Measurements from ENCODE around the gene LAMB2. TPM values are rescaled to one million over a fixed set of nuclear protein-coding genes. Genes with fewer than 3 reads are reported as not detected.

The LAMB2 gene
- total and polyA plus RNA-seq, 10 of the 15 experiments (the other 5 are each of a cell fraction or from before 2014, with no cell fraction given): 0.13 to 3.2 (median 0.64) TPM; not detected in 3

GRCh38 chr3:49092938-49093852, 39.7 kb downstream of the LAMB2 start (continued):
- 0 out of 2 replicates have a peak, but pooled peaks have one; percentile 64 for TF ChIP-seq BACH1 (IDR thresholded peaks at IDR 0.05; ENCODE audit: borderline replicate concordance)
- no peak for TF ChIP-seq NFXL1 (IDR thresholded peaks at IDR 0.05; ENCODE audit: borderline replicate concordance)
- no peak for TF ChIP-seq SMARCA5 (IDR thresholded peaks at IDR 0.05)
- TF ChIP-seq ZNF687 (IDR thresholded peaks at IDR 0.05): no peak
- peak; percentile 64; the same call in 1 of the 2 replicates for TF ChIP-seq NBN (IDR thresholded peaks at IDR 0.05)

- CTCF ChIA-PET: interaction anchor here (1.2 to 2.3 kb wide), 2 partner anchors 13 to 645 kb away, joined by 4 to 6 read pairs; partner anchors contain the start of gene QRICH1
- TF ChIP-seq POLR2AphosphoS5 (IDR thresholded peaks at IDR 0.05; ENCODE audit: low read length) (no peak), ATF7 (IDR thresholded peaks at IDR 0.05; ENCODE audit: low read depth) (no peak), MEF2A (IDR thresholded peaks at IDR 0.05; ENCODE audit: insufficient read depth, low read depth, low read length) (no peak), ESRRA (IDR thresholded peaks at IDR 0.05; ENCODE audit: low read length) (no peak), ZBTB11 (CRISPR knock-in tag; IDR thresholded peaks at IDR 0.05) (no peak), ZNF24 (IDR thresholded peaks at IDR 0.05) (no peak), CTCF (IDR thresholded peaks at IDR 0.05 in 2 of 3, conservative IDR thresholded peaks at IDR 0.05 in 1 of 3; ENCODE audit: control insufficient read depth in 2 of 3, extremely low read depth in 1 of 3, insufficient read depth in 1 of 3, low read depth in 3 of 3, low read length in 3 of 3) (no peak)
Measured at GRCh38 chr3:49081429-49081828, 51.4 kb downstream of the LAMB2 start.

More at GRCh38 chr3:49081429-49081828, 51.4 kb downstream of the LAMB2 start:
- no TSS peak for BruUV-seq (replicated peaks)
- no peaks in the 10 kb centered on the region for H3K9me3 ChIP-seq (replicated peaks; ENCODE audit: control insufficient read depth, insufficient read depth, low read length)
- WGBS (ENCODE audit: insufficient coverage, insufficient replicate concordance, low lambda C conversion rate, missing lambda C conversion rate): 96% methylated on average over 8 of the region's 8 CpGs
- H3K79me2 ChIP-seq (ENCODE audit: control insufficient read depth, insufficient read depth, low read length): peaks cover 38% of the 10 kb centered on the region
- H3K4me2 ChIP-seq (ENCODE audit: control insufficient read depth, insufficient read depth): no peak overlapping the region
- DNase-seq (ENCODE audit: low read depth, low spot score) (no peak), FAIRE-seq (no peak), ATAC-seq (no peak)
- ChIA-PET RAD21 (ENCODE audit: unreplicated experiment) (no interaction called here), SMC1A (ENCODE audit: uncharacterized antibody, unreplicated experiment) (interaction anchor here (1.0 kb wide), 1 partner anchor 12 kb away, joined by 3 read pairs; no protein-coding TSS in a partner anchor), POLR2A (interaction anchor here (1.2 kb wide), 1 partner anchor 10 kb away, joined by 3 read pairs; no protein-coding TSS in a partner anchor)
- H3K27me3 ChIP-seq (replicated peaks in 1 of 2; ENCODE audit: control insufficient read depth in 2 of 2, insufficient read depth in 2 of 2, low read length in 1 of 2): no peaks in the 10 kb centered on the region
- no peak overlapping the region for H2AFZ ChIP-seq (ENCODE audit: control insufficient read depth, low read depth, low read length)
- in situ Hi-C loops (cut with MboI) (no loop called here), intact Hi-C loops (cut with micrococcal nuclease; ENCODE audit: unreplicated experiment) (no loop called here)
- H4K20me1 ChIP-seq (ENCODE audit: control insufficient read depth, insufficient read depth): no peaks in the 10 kb centered on the region
- no peaks in the 10 kb centered on the region for H3K4me1 ChIP-seq (ENCODE audit: control insufficient read depth, insufficient read depth, low read length)
- H3K4me3 ChIP-seq: no peak overlapping the region
- peaks cover 5 to 8% of the 10 kb centered on the region in 2 experiments; a peak in 3 of 4 replicates for H3K36me3 ChIP-seq (ENCODE audit: control insufficient read depth in 2 of 2, insufficient read depth in 2 of 2, low read length in 1 of 2)
- no peak overlapping the region for H3K27ac ChIP-seq (ENCODE audit: control insufficient read depth, insufficient read depth)
- no peak overlapping the region for H3K9ac ChIP-seq (ENCODE audit: control insufficient read depth, insufficient read depth, low read length)
